ENCODE results near the gene MBOAT2. TPM values are rescaled to one million over a fixed set of nuclear protein-coding genes. Genes with fewer than 3 reads are reported as not detected.

MBOAT2 gene
- total RNA-seq, 4 donors from 2014 or later, result 20.0 to 83.0 (median 30.3) TPM

GRCh38 chr2:8993196-8993901 lies 10.1 kb downstream of the MBOAT2 start:
- intact Hi-C loops (cut with DNase I; ENCODE audit: low total_unique reads), result no loop called here
- DNase-seq, result no peak
- no peak overlapping the region for H3K27ac ChIP-seq
- H3K36me3 ChIP-seq, result no peaks in the 10 kb centered on the region
- no peaks in the 10 kb centered on the region for H3K4me1 ChIP-seq
- H3K9me3 ChIP-seq, result no peaks in the 10 kb centered on the region
- no peak for TF ChIP-seq POLR2A (IDR thresholded peaks at IDR 0.05)
- TF ChIP-seq CTCF (IDR thresholded peaks at IDR 0.05), result no peak
- no peaks in the 10 kb centered on the region for H3K27me3 ChIP-seq
- H3K4me3 ChIP-seq, result no peak overlapping the region

- H3K27ac ChIP-seq, result no peak overlapping the region
- no peak overlapping the region for H3K4me3 ChIP-seq
- H3K4me1 ChIP-seq, result no peaks in the 10 kb centered on the region
- DNase-seq, result no peak
- H3K36me3 ChIP-seq, result no peaks in the 10 kb centered on the region
- TF ChIP-seq POLR2A (IDR thresholded peaks at IDR 0.05) (no peak), CTCF (IDR thresholded peaks at IDR 0.05) (no peak)
- H3K27me3 ChIP-seq, result no peaks in the 10 kb centered on the region
- intact Hi-C loops (cut with DNase I; ENCODE audit: low total_unique reads), result no loop called here
- H3K9me3 ChIP-seq, result no peaks in the 10 kb centered on the region
Measured at GRCh38 chr2:8992643-8993042, 10.8 kb downstream of the MBOAT2 start.

GRCh38 chr2:8989536-8990079 lies 13.9 kb downstream of the MBOAT2 start:
- TF ChIP-seq CTCF (IDR thresholded peaks at IDR 0.05), result no peak
- TF ChIP-seq POLR2A (IDR thresholded peaks at IDR 0.05), result no peak
- intact Hi-C loops (cut with DNase I; ENCODE audit: low total_unique reads), result no loop called here
- Histone ChIP-seq H3K4me1 (no peaks in the 10 kb centered on the region), H3K27me3 (no peaks in the 10 kb centered on the region), H3K36me3 (no peaks in the 10 kb centered on the region), H3K4me3 (no peak overlapping the region), H3K9me3 (no peaks in the 10 kb centered on the region), H3K27ac (no peak overlapping the region)
- no peak for DNase-seq

GRCh38 chr2:8987410-8987809 lies 16.1 kb downstream of the MBOAT2 start:
- H3K4me1 ChIP-seq, result no peaks in the 10 kb centered on the region
- no peaks in the 10 kb centered on the region for H3K9me3 ChIP-seq
- intact Hi-C loops (cut with DNase I; ENCODE audit: low total_unique reads), result no loop called here
- no peak for TF ChIP-seq CTCF (IDR thresholded peaks at IDR 0.05)
- no peak for DNase-seq
- H3K36me3 ChIP-seq, result no peaks in the 10 kb centered on the region
- H3K27me3 ChIP-seq, result no peaks in the 10 kb centered on the region
- H3K27ac ChIP-seq, result no peak overlapping the region
- no peak overlapping the region for H3K4me3 ChIP-seq

GRCh38 chr2:8986327-8986976 lies 17.0 kb downstream of the MBOAT2 start:
- Histone ChIP-seq H3K27ac (no peak overlapping the region), H3K9me3 (no peaks in the 10 kb centered on the region), H3K4me1 (no peaks in the 10 kb centered on the region), H3K36me3 (no peaks in the 10 kb centered on the region), H3K4me3 (no peak overlapping the region), H3K27me3 (no peaks in the 10 kb centered on the region)
- TF ChIP-seq POLR2A (IDR thresholded peaks at IDR 0.05) (no peak), CTCF (IDR thresholded peaks at IDR 0.05) (no peak)
- DNase-seq, result no peak
- intact Hi-C loops (cut with DNase I; ENCODE audit: low total_unique reads), result no loop called here
